ENCODE data around the gene CSMD2. TPM values are rescaled to one million over a fixed set of nuclear protein-coding genes. Genes with fewer than 3 reads are reported as not detected.

CSMD2 gene
- total RNA-seq, 3 donors from 2014 or later, result 0.12 to 0.41 (median 0.28) TPM

GRCh38 chr1:34128186-34128889 lies 36.7 kb downstream of the CSMD2 start:
- no peak for DNase-seq
- TF ChIP-seq CTCF (IDR thresholded peaks at IDR 0.05), result no peak
- no peak overlapping the region for H3K4me3 ChIP-seq

GRCh38 chr1:34127006-34128000 lies 37.7 kb downstream of the CSMD2 start:
- no peak for TF ChIP-seq CTCF (IDR thresholded peaks at IDR 0.05)
- H3K9me3 ChIP-seq, result no peaks in the 10 kb centered on the region
- intact Hi-C loops (cut with DNase I, micrococcal nuclease), result no loop called here
- no peaks in the 10 kb centered on the region for H3K4me1 ChIP-seq (ENCODE audit: low read depth)
- DNase-seq (no peak), ATAC-seq (no peak)
- H3K4me3 ChIP-seq, result no peak overlapping the region
- H3K36me3 ChIP-seq (ENCODE audit: low read depth), result no peaks in the 10 kb centered on the region

More at GRCh38 chr1:34128186-34128889, 36.7 kb downstream of the CSMD2 start:
- H3K36me3 ChIP-seq (ENCODE audit: low read depth), result no peaks in the 10 kb centered on the region
- intact Hi-C loops (cut with DNase I, micrococcal nuclease), result no loop called here
- no peaks in the 10 kb centered on the region for H3K9me3 ChIP-seq
- ATAC-seq, result no peak
- no peaks in the 10 kb centered on the region for H3K4me1 ChIP-seq (ENCODE audit: low read depth)

- Histone ChIP-seq H3K36me3 (ENCODE audit: low read depth) (no peaks in the 10 kb centered on the region), H3K4me1 (ENCODE audit: low read depth) (no peaks in the 10 kb centered on the region), H3K9me3 (no peaks in the 10 kb centered on the region), H3K4me3 (no peak overlapping the region)
- DNase-seq, result no peak
- no peak for ATAC-seq
- intact Hi-C loops (cut with DNase I, micrococcal nuclease), result no loop called here
- no peak for TF ChIP-seq CTCF (IDR thresholded peaks at IDR 0.05)
Measured at GRCh38 chr1:34126486-34126885, 38.5 kb downstream of the CSMD2 start.

GRCh38 chr1:34125721-34126380 lies 39.2 kb downstream of the CSMD2 start:
- Histone ChIP-seq H3K4me3 (no peak overlapping the region), H3K4me1 (ENCODE audit: low read depth) (no peaks in the 10 kb centered on the region), H3K36me3 (ENCODE audit: low read depth) (no peaks in the 10 kb centered on the region), H3K9me3 (no peaks in the 10 kb centered on the region)
- ATAC-seq (no peak), DNase-seq (no peak)
- intact Hi-C loops (cut with DNase I, micrococcal nuclease), result no loop called here
- no peak for TF ChIP-seq CTCF (IDR thresholded peaks at IDR 0.05)

- ATAC-seq (no peak), DNase-seq (no peak)
- Histone ChIP-seq H3K9me3 (peaks cover 6% of the 10 kb centered on the region), H3K36me3 (ENCODE audit: low read depth) (no peaks in the 10 kb centered on the region), H3K4me3 (no peak overlapping the region), H3K4me1 (ENCODE audit: low read depth) (no peaks in the 10 kb centered on the region)
- no peak for TF ChIP-seq CTCF (IDR thresholded peaks at IDR 0.05)
- intact Hi-C loops (cut with DNase I, micrococcal nuclease), result no loop called here
Measured at GRCh38 chr1:34122080-34122932, 42.7 kb downstream of the CSMD2 start.

Measured in mucosa of descending colon (tissue), 3 donors.